ENCODE results near the gene ATP5F1A. TPM values are rescaled to one million over a fixed set of nuclear protein-coding genes. Genes with fewer than 3 reads are reported as not detected.

The ATP5F1A gene
- total and polyA plus RNA-seq, 2 donors (not counting 3 experiments of a cell fraction or from before 2014, with no cell fraction given) = 405 to 585 TPM

DNA sequence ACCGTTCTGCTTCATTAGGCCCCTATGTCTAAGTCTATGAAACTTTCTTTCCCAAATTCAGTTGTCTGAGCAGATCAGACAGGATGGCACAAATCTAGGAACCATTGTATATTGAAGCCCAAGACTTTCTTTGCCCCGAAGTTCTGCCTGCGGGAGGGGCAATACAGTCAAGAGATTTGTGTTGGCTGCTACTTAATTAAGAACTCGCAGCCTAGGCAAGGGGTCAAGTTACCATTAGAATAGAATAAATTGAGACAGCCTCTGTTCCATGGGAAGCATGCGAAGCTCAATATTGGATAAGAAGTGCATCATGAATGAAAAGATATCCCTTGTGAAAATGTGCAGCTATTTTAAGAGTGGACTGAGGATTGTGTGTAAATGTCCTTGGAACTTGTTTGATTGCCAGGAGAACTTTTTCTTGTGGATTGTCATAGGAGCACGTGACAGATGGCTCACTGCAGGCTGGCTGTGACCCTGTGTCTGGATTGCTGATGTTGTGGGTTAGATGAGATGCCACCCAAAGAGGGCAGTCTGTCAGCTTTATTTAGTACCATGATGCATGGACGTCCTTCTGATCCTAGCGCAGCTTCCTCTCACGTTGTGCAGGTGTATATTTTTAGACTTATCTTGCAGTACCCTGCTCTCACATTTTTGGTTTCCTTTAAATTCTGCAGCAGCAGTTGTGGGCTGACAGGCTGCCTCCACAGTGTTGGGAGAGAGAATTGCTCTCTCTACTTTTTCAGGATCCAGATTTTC, 37.0 kb upstream of the ATP5F1A start:
- BruUV-seq (replicated peaks) = no TSS peak
- H3K36me3 ChIP-seq (ENCODE audit: control insufficient read depth in 2 of 2, extremely low read depth in 1 of 2, insufficient read depth in 2 of 2, low read length in 2 of 2) = peaks cover 0 to 3% of the 10 kb centered on the region in 2 experiments
- no peaks in the 10 kb centered on the region for H3K27me3 ChIP-seq (ENCODE audit: control insufficient read depth in 2 of 2, insufficient read depth in 2 of 2, low read length in 2 of 2)
- FAIRE-seq (no peak), DNase-seq (ENCODE audit: low read depth, low spot score) (no peak)
- H3K9me1 ChIP-seq (replicated peaks; ENCODE audit: control insufficient read depth, extremely low read depth, insufficient read depth, low read length) = no peaks in the 10 kb centered on the region
- H3K4me1 ChIP-seq (ENCODE audit: control insufficient read depth, extremely low read depth, insufficient read depth, low read length) = no peaks in the 10 kb centered on the region
- ChIA-PET POLR2A (no interaction called here), CTCF (interaction anchor here (2.0 kb wide), 1 partner anchor 38 kb away, joined by 4 read pairs; a partner anchor contains a TSS)
- no peaks in the 10 kb centered on the region for H3K9me3 ChIP-seq (replicated peaks; ENCODE audit: control insufficient read depth, insufficient read depth, low read length)
- no peak overlapping the region for H3K4me2 ChIP-seq (ENCODE audit: insufficient read depth, low read length)
- H2AFZ ChIP-seq (ENCODE audit: low read depth, low read length) = no peak overlapping the region
- H4K20me1 ChIP-seq (replicated peaks; ENCODE audit: control insufficient read depth, extremely low read depth, insufficient read depth, low read length) = no peaks in the 10 kb centered on the region
- no peak overlapping the region for H3K27ac ChIP-seq (ENCODE audit: insufficient read depth, low read depth, low read length)
- TF ChIP-seq FOS (IDR thresholded peaks at IDR 0.05; ENCODE audit: borderline replicate concordance, insufficient read depth, low read length) = no peak
- TF ChIP-seq CTCF (IDR thresholded peaks at IDR 0.05; ENCODE audit: extremely low read depth in 1 of 2, insufficient read depth in 1 of 2, low read depth in 1 of 2, low read length in 2 of 2) = no peak
- TF ChIP-seq MYC (IDR thresholded peaks at IDR 0.05; ENCODE audit: low read depth, low read length) = no peak
- no peak for TF ChIP-seq JUN (IDR thresholded peaks at IDR 0.05; ENCODE audit: borderline replicate concordance, insufficient read depth, insufficient read length, low read depth)
- TF ChIP-seq MAX (IDR thresholded peaks at IDR 0.05; ENCODE audit: insufficient read depth, insufficient read length) = no peak
- no peak for TF ChIP-seq GATA2 (IDR thresholded peaks at IDR 0.05; ENCODE audit: insufficient read depth, insufficient read length, low read depth, low read length)
- TF ChIP-seq EZH2 (IDR thresholded peaks at IDR 0.05; ENCODE audit: borderline replicate concordance, low read depth, low read length, severe bottlenecking) = no peak
- TF ChIP-seq POLR2AphosphoS5 (IDR thresholded peaks at IDR 0.05; ENCODE audit: insufficient read depth, low read depth, low read length) = no peak
- TF ChIP-seq POLR2A (IDR thresholded peaks at IDR 0.05; ENCODE audit: low read depth, low read length) = no peak
- intact Hi-C loops (cut with micrococcal nuclease) = no loop called here
- H3K9ac ChIP-seq (replicated peaks; ENCODE audit: extremely low read depth, insufficient read depth, low read length) = no peak overlapping the region
- H3K79me2 ChIP-seq (ENCODE audit: control insufficient read depth, insufficient read depth, low read length) = no peaks in the 10 kb centered on the region
- dilution Hi-C loops (cut with MboI; ENCODE audit: extremely low pct_ligation_motif_present, low sequenced_read_pairs) = no loop called here
- no peak overlapping the region for H3K4me3 ChIP-seq (replicated peaks in 1 of 3; ENCODE audit: insufficient read depth in 1 of 3, low read depth in 1 of 3, low read length in 3 of 3)
